ENCODE measurements around the gene ZDHHC17.

DNA sequence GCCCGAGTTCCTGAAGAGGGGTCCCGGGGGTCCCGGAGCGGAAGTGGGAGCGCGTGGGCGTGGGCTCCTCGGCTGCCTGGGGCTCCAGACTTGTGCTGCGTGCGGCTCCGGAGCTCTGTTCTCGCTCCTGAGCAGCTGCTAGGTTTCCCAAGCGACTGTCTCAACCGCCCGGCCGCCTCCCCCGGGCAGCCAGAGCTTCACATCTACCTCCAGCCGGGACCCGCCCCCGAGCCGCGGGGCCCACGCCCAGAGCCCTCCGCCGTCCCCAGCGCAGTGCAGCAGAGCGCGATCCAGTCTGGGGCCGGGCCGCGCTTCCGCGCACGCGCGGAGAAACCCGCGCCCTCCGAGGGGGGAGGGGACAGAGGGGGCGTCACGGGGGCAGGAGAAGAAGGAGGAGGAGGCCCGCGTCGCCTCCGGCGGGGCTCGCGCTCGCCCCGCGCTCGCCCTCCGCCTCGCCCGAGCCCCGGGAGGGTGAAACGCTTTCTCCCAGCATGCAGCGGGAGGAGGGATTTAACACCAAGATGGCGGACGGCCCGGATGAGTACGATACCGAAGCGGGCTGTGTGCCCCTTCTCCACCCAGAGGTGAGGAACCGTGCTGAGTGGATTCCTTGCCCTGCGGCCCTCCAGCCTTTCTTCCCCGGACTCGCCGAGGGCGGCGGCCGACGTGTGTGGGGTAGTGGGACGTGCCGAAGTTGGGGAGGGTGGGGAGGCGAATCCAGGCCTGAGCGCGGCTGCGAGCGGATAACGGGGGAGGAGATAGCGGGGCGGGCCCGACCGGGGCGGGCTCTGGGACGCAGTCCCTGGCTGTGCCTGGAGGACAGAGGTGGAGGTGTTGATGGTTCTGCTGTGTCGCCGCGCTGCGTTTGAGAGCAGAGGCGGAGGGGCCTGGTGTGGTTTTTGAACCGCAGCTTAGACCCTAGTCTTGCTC, at the start of gene ZDHHC17:
- TF ChIP-seq POLR2AphosphoS5 (IDR thresholded peaks at IDR 0.05) = peak; percentile 32 to 86 (median 78)
- TF ChIP-seq, protein P1, sequence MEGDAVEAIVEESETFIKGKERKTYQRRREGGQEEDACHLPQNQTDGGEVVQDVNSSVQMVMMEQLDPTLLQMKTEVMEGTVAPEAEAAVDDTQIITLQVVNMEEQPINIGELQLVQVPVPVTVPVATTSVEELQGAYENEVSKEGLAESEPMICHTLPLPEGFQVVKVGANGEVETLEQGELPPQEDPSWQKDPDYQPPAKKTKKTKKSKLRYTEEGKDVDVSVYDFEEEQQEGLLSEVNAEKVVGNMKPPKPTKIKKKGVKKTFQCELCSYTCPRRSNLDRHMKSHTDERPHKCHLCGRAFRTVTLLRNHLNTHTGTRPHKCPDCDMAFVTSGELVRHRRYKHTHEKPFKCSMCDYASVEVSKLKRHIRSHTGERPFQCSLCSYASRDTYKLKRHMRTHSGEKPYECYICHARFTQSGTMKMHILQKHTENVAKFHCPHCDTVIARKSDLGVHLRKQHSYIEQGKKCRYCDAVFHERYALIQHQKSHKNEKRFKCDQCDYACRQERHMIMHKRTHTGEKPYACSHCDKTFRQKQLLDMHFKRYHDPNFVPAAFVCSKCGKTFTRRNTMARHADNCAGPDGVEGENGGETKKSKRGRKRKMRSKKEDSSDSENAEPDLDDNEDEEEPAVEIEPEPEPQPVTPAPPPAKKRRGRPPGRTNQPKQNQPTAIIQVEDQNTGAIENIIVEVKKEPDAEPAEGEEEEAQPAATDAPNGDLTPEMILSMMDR (IDR thresholded peaks at IDR 0.05) = no peak

Data from sigmoid colon (tissue), 4 donors.